Stimulated activated CD4-positive, alpha-beta T cell treated with anti-CD3 and anti-CD28 coated beads, Interleukin-4, amount 100 ng/mL, for 1 hour (primary cell): ENCODE measurements around the gene TMEM117.
"Not testable (repeated sequence)": the region's sequence is repeated elsewhere in the genome, so short reads cannot be mapped to it uniquely, and the experiment has no call there.

Source experiments
- DNase-seq: peaks from one replicate; pipeline ENCODE4 v3.0.0-alpha.2; 2020

The TMEM117 gene

DNA sequence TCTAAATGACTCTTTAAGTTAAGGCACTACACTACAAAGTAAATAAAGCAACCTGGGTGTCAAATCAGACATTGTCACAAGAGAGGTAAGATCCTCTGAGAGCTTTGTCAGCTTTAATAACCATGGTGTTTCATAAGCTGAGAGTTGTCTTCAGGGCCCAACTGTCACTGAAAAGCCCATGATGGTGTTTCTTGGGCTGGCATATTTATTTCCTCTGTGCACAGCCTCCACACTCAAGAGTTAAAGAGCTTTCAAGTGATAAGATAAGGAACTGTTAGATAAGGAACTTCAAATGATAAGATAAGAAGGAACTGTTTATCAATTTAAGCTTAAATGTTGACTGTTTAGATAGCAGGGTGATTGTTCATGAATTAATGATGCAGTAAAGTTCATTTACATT, 495.4 kb downstream of the TMEM117 start:
- DNase-seq: no peak

GRCh38 chr12:44334347-44334746, 498.5 kb downstream of the TMEM117 start:
- no peak for DNase-seq

GRCh38 chr12:44335030-44335429, 499.1 kb downstream of the TMEM117 start:
- no peak for DNase-seq

GRCh38 chr12:44336577-44336976, 500.7 kb downstream of the TMEM117 start:
- no peak for DNase-seq

- DNase-seq: no peak
These were observed 506.5 kb downstream of the TMEM117 start for GRCh38 chr12:44342371-44342770.

DNA sequence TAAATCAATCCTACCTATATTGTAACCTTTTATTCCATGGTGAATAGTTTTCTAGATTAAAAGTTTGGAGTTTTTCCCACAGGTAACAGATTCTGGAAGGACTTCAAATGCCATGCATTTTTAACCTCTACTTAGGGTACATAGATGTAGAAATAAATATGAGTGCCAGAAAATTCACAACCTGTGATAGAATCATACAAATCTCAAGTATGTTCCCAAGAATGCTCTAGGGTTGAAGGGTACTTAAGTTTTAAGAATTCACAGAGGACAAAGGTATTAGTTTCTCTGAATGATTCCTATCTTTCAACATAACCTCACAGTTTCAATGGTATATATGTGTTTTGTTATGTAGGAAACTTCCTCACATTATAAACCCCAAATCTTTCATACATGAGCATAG, 511.3 kb downstream of the TMEM117 start:
- no peak for DNase-seq

- no peak for DNase-seq
These were observed 521.6 kb downstream of the TMEM117 start for GRCh38 chr12:44357494-44357893.

DNA sequence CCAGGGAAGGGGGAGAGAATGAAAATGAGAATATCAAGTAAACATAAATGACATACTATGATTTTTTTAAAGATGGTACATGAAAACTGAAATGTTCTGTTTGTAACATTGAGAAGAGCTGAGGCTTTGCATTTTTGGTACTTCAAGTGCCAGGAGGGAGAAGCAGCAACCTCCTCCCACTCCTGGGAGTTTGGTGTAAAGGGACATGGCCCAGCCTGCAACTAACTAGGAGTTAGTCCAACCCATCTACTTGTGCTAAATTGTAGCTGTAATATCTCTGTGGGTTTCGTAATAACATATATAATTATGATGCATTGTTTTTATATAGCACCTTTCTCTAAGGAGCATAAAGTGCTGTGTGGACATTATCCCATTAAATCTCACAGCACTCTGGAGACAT, 522.8 kb downstream of the TMEM117 start:
- DNase-seq: no peak

GRCh38 chr12:44362947-44363346, 527.1 kb downstream of the TMEM117 start:
- no peak for DNase-seq

DNA sequence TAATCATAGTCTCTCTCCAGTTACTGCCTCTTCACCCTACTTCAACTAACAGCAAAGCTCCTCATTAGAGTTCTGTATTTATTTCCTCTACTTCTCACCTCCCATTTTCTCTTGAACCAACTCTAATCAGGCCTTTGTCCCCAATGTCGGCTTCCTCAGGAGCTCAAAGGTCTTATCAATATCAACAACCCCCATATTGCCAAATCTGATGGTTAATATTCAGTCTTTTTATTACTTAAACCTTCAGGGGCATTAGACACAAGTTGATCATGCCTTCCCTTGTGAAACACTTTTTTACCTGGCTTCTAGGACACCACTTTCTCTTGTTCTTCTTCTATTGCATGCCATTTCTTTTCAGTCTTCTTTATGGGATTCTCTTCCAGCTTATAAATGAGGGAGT, 531.3 kb downstream of the TMEM117 start:
- no peak for DNase-seq

- no peak for DNase-seq
These were observed 532.0 kb downstream of the TMEM117 start for GRCh38 chr12:44367916-44368315.

- no peak for DNase-seq
These were observed 534.1 kb downstream of the TMEM117 start for GRCh38 chr12:44369998-44370397.

DNA sequence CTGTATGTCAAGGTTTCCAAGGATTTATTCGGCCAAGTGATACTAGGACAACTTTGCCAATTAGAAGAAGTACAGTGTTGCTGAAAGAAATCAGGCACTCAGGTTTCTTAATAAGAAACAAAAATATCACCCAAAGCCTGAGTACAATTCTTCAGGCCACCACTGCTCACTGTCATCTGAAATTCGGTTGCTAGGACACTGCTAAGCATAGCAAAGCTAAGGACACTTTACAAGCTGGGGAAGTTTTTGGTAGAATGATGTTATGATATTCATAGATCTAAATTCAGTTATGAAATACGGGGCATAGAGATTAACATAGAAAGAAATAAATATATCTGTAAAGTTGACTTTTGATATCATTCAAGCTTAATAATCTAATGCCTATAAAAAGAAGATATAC, 535.1 kb downstream of the TMEM117 start:
- DNase-seq: no peak

GRCh38 chr12:44372259-44372658, 536.4 kb downstream of the TMEM117 start:
- no peak for DNase-seq

- DNase-seq: no peak
These were observed 539.8 kb downstream of the TMEM117 start for GRCh38 chr12:44375694-44376093.

GRCh38 chr12:44377443-44378187, 541.7 kb downstream of the TMEM117 start:
- no peak for DNase-seq

DNA sequence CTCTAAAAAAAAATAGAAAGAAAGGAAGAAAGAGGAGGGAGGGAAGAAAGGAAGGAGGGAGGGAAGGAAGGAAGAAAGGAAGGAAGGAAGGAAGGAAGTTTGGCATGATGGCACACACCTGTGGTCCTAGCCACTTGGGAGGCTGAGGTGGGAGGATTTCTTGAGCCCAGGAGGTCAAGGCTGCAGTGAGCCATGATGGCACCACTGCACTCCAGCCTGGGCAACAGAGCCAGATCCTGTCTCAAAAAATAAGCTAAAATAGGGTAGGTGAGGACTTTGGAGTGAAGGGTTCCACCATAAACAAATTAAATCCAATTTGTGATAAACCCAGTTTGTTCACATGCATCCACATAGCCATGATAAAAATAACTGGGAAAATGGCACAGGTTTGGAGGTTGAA, 543.2 kb downstream of the TMEM117 start:
- not testable (repeated sequence) for DNase-seq

- no peak for DNase-seq
These were observed 544.0 kb downstream of the TMEM117 start for GRCh38 chr12:44379831-44380230.

- DNase-seq: no peak
These were observed 545.0 kb downstream of the TMEM117 start for GRCh38 chr12:44380861-44381260.

DNA sequence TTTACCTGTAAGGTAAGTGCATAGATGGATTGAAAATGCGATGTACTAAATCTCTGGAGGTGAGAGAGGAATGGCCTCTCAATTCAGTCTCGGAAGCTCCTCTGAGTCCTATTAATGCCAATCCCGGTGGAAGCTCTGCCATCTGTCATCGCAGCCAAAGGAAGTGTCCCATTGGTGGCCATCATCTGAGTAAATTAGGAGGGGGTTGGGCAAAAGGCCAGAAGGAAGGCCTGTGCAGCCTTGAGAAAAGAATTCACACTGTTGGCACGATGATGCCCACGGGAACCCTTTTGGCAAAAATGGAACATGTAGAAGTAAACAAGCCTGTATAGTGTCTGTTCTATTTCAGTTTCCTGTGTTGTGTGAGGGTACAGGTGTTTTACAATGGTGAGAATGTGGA, 545.5 kb downstream of the TMEM117 start:
- DNase-seq: no peak

- DNase-seq: no peak
These were observed 548.3 kb downstream of the TMEM117 start for GRCh38 chr12:44384136-44384535.

GRCh38 chr12:44385964-44386363, 550.1 kb downstream of the TMEM117 start:
- no peak for DNase-seq

GRCh38 chr12:44387581-44387980, 551.7 kb downstream of the TMEM117 start:
- no peak for DNase-seq

- no peak for DNase-seq
These were observed 553.2 kb downstream of the TMEM117 start for GRCh38 chr12:44389038-44389437.

DNA sequence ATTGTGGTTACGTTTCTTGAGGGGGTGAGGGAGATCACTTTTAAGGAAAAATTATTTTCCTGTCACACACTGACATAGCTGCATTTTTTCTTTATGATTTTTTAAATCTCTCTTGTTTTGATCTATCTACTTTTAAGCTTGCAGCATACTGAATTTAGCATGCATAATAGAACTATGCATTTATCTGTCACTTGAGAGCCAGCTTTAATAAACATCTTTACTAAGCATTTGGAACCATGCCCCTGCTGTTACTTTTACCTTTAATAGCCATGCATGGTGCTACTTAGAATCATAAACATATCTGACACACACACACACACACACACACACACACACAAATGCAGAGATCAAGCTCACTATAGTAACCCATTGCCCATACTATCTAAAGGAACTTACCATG, 554.0 kb downstream of the TMEM117 start:
- no peak for DNase-seq
